HEK293 (cell line): ENCODE data around the gene KIF18B.

Source experiments
- GLI4 ChIP-seq: fragments of 450-650 bp; formaldehyde crosslinking; IDR thresholded peaks from 2 replicates; pipeline ENCODE4 v1.5.1; 2016; ENCODE audit warnings: missing biosample characterization, missing genetic modification characterization
- OVOL3 ChIP-seq: fragments of 450-650 bp; formaldehyde crosslinking; IDR thresholded peaks from 2 replicates; pipeline ENCODE4 v1.5.1; 2016; ENCODE audit warnings: missing biosample characterization, missing genetic modification characterization
- ZBTB8A ChIP-seq: fragments of 450-650 bp; formaldehyde crosslinking; IDR thresholded peaks from 2 replicates; pipeline ENCODE4 v1.5.1; 2016; ENCODE audit warnings: missing biosample characterization, missing genetic modification characterization
- ZFP69B ChIP-seq: fragments of 450-650 bp; formaldehyde crosslinking; IDR thresholded peaks from 2 replicates; pipeline ENCODE4 v1.5.1; 2016; ENCODE audit warnings: missing biosample characterization, missing genetic modification characterization
- ZNF19 ChIP-seq: fragments of 450-650 bp; formaldehyde crosslinking; IDR thresholded peaks from 2 replicates; pipeline ENCODE4; 2016; ENCODE audit warnings: missing biosample characterization, missing genetic modification characterization, low read depth
- TF ChIP-seq, protein P1 (sequence below): sonication (generic); formaldehyde crosslinking; IDR thresholded peaks from 2 replicates; pipeline ENCODE4 v1.8.1; 2022; ENCODE audit warnings: mild to moderate bottlenecking, moderate library complexity, missing genetic modification reagents
- TF ChIP-seq, protein P2 (sequence below): fragments of 450-650 bp; formaldehyde crosslinking; IDR thresholded peaks from 2 replicates; pipeline ENCODE4 v1.5.1; 2016; ENCODE audit warnings: missing biosample characterization, missing genetic modification characterization, borderline replicate concordance
- TF ChIP-seq, protein P3 (sequence below): fragments of 450-650 bp; formaldehyde crosslinking; IDR thresholded peaks from 2 replicates; pipeline ENCODE4 v1.5.1; 2016; ENCODE audit warnings: missing biosample characterization, missing genetic modification characterization
- TF ChIP-seq, protein P4 (sequence below): fragments of 450-650 bp; formaldehyde crosslinking; IDR thresholded peaks from 2 replicates; pipeline ENCODE4 v1.5.1; 2016; ENCODE audit warnings: missing biosample characterization, missing genetic modification characterization
- TF ChIP-seq, protein P5 (sequence below): fragments of 450-650 bp; IDR thresholded peaks from 2 replicates; pipeline ENCODE4 v1.5.1; 2018; ENCODE audit warnings: missing biosample characterization, mild to moderate bottlenecking, missing genetic modification characterization
- TF ChIP-seq, protein P6 (sequence below): fragments of 450-650 bp; formaldehyde crosslinking; IDR thresholded peaks from 2 replicates; pipeline ENCODE4 v1.5.1; 2017; ENCODE audit warnings: missing biosample characterization, missing genetic modification characterization

DNA sequence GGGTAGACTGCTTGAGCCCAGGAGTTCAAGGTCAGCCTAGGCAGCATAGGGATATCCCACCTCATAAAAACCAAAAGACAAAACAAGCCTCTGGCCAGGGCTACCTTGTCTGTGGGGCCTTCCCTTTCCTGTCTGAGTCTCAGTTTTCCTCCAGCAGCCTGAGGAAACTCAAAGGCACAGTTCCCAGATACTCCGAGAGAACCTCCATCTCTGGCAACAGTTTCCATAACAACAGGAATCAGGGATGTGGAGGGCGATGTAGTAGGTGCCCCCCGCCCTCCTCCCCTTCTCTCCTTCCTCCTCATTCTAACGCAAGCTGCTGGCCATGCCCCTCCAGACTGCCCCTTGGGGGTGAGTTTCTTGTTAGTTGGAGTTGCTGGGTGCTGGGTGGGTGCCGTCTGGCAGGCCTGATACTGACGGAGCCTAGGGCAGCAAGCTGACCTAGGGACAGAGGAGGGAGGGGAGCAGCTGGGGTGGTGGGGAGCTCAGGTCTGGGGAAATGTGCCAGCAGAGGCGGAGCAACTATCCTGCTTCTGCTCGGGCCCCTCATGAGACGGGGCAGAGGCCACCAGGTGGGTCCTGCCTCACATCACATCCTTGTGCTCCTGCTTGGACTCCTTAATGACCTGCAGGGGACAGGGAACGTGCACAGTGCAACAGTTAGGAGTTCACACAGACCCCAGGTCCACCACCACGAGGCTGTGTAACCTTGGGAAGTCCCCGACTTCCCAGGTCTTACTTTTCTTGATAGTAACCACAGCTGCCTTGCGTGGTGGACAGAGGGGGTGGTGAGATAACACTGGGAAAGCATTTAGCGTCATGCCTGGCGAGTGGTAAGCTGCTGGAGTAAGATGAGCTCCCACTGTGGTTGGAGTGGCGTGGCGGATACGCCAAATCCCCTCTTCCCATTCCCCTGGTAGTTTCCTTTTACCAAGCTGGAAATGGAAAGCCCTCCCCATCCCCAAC lies 40.5 kb downstream of the KIF18B start:
- TF ChIP-seq OVOL3 (tag by site-specific recombination) (no peak), ZBTB8A (tag by site-specific recombination) (no peak), ZFP69B (no peak), ZNF19 (tag by site-specific recombination) (no peak), GLI4 (no peak)
- TF ChIP-seq, protein P1, sequence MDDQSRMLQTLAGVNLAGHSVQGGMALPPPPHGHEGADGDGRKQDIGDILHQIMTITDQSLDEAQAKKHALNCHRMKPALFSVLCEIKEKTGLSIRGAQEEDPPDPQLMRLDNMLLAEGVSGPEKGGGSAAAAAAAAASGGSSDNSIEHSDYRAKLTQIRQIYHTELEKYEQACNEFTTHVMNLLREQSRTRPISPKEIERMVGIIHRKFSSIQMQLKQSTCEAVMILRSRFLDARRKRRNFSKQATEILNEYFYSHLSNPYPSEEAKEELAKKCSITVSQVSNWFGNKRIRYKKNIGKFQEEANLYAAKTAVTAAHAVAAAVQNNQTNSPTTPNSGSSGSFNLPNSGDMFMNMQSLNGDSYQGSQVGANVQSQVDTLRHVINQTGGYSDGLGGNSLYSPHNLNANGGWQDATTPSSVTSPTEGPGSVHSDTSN (CRISPR knock-in tag) = no peak
- TF ChIP-seq, protein P2, sequence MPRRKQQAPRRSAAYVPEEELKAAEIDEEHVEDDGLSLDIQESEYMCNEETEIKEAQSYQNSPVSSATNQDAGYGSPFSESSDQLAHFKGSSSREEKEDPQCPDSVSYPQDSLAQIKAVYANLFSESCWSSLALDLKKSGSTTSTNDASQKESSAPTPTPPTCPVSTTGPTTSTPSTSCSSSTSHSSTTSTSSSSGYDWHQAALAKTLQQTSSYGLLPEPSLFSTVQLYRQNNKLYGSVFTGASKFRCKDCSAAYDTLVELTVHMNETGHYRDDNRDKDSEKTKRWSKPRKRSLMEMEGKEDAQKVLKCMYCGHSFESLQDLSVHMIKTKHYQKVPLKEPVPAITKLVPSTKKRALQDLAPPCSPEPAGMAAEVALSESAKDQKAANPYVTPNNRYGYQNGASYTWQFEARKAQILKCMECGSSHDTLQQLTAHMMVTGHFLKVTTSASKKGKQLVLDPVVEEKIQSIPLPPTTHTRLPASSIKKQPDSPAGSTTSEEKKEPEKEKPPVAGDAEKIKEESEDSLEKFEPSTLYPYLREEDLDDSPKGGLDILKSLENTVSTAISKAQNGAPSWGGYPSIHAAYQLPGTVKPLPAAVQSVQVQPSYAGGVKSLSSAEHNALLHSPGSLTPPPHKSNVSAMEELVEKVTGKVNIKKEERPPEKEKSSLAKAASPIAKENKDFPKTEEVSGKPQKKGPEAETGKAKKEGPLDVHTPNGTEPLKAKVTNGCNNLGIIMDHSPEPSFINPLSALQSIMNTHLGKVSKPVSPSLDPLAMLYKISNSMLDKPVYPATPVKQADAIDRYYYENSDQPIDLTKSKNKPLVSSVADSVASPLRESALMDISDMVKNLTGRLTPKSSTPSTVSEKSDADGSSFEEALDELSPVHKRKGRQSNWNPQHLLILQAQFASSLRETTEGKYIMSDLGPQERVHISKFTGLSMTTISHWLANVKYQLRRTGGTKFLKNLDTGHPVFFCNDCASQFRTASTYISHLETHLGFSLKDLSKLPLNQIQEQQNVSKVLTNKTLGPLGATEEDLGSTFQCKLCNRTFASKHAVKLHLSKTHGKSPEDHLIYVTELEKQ (tag by site-specific recombination) = no peak
- TF ChIP-seq, protein P3, sequence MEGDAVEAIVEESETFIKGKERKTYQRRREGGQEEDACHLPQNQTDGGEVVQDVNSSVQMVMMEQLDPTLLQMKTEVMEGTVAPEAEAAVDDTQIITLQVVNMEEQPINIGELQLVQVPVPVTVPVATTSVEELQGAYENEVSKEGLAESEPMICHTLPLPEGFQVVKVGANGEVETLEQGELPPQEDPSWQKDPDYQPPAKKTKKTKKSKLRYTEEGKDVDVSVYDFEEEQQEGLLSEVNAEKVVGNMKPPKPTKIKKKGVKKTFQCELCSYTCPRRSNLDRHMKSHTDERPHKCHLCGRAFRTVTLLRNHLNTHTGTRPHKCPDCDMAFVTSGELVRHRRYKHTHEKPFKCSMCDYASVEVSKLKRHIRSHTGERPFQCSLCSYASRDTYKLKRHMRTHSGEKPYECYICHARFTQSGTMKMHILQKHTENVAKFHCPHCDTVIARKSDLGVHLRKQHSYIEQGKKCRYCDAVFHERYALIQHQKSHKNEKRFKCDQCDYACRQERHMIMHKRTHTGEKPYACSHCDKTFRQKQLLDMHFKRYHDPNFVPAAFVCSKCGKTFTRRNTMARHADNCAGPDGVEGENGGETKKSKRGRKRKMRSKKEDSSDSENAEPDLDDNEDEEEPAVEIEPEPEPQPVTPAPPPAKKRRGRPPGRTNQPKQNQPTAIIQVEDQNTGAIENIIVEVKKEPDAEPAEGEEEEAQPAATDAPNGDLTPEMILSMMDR = no peak
- TF ChIP-seq, protein P4, sequence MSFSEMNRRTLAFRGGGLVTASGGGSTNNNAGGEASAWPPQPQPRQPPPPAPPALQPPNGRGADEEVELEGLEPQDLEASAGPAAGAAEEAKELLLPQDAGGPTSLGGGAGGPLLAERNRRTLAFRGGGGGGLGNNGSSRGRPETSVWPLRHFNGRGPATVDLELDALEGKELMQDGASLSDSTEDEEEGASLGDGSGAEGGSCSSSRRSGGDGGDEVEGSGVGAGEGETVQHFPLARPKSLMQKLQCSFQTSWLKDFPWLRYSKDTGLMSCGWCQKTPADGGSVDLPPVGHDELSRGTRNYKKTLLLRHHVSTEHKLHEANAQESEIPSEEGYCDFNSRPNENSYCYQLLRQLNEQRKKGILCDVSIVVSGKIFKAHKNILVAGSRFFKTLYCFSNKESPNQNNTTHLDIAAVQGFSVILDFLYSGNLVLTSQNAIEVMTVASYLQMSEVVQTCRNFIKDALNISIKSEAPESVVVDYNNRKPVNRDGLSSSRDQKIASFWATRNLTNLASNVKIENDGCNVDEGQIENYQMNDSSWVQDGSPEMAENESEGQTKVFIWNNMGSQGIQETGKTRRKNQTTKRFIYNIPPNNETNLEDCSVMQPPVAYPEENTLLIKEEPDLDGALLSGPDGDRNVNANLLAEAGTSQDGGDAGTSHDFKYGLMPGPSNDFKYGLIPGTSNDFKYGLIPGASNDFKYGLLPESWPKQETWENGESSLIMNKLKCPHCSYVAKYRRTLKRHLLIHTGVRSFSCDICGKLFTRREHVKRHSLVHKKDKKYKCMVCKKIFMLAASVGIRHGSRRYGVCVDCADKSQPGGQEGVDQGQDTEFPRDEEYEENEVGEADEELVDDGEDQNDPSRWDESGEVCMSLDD (tag by site-specific recombination) = no peak
- TF ChIP-seq, protein P5, sequence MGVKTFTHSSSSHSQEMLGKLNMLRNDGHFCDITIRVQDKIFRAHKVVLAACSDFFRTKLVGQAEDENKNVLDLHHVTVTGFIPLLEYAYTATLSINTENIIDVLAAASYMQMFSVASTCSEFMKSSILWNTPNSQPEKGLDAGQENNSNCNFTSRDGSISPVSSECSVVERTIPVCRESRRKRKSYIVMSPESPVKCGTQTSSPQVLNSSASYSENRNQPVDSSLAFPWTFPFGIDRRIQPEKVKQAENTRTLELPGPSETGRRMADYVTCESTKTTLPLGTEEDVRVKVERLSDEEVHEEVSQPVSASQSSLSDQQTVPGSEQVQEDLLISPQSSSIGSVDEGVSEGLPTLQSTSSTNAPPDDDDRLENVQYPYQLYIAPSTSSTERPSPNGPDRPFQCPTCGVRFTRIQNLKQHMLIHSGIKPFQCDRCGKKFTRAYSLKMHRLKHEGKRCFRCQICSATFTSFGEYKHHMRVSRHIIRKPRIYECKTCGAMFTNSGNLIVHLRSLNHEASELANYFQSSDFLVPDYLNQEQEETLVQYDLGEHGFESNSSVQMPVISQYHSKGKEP (tag by site-specific recombination) = no peak
- TF ChIP-seq, protein P6, sequence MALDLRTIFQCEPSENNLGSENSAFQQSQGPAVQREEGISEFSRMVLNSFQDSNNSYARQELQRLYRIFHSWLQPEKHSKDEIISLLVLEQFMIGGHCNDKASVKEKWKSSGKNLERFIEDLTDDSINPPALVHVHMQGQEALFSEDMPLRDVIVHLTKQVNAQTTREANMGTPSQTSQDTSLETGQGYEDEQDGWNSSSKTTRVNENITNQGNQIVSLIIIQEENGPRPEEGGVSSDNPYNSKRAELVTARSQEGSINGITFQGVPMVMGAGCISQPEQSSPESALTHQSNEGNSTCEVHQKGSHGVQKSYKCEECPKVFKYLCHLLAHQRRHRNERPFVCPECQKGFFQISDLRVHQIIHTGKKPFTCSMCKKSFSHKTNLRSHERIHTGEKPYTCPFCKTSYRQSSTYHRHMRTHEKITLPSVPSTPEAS (tag by site-specific recombination) = no peak
